Vagina (tissue), 2 donors: ENCODE measurements around the gene MORC1. TPM values are rescaled to one million over a fixed set of nuclear protein-coding genes. Genes with fewer than 3 reads are reported as not detected.

Experiments used
- DNase-seq, 2 donors: peaks; one replicate each; pipeline ENCODE4 v3.0.0-alpha.2; 2017; ENCODE audit errors: extremely low spot score in 2 of 2
- H3K27ac ChIP-seq: fragments of 200-600 bp; sonication (generic); one replicate; pipeline ENCODE4 v1.5.1; 2019
- H3K27me3 ChIP-seq: fragments of 200-600 bp; sonication (generic); one replicate; pipeline ENCODE4 v1.5.1; 2019
- H3K36me3 ChIP-seq, 2 donors: fragments of 200-600 bp; sonication (generic); one replicate each; pipeline ENCODE4 v1.5.1; 2017 to 2019
- H3K4me1 ChIP-seq: fragments of 200-600 bp; sonication (generic); one replicate; pipeline ENCODE4 v1.5.1; 2019
- H3K4me3 ChIP-seq, 2 donors: fragments of 200-600 bp; sonication (generic); 1 replicate in 1 of 2; 2 replicates in 1 of 2; pipeline ENCODE4 v1.5.1; 2016 to 2019
- H3K9me3 ChIP-seq: fragments of 200-600 bp; sonication (generic); one replicate; pipeline ENCODE4 v1.5.1; 2019
- POLR2A ChIP-seq, 2 donors: fragments of 450-650 bp; IDR thresholded peaks; one replicate each; pipeline ENCODE4 v1.6.1; 2017; ENCODE audit warnings: antibody characterized with exemption in 2 of 2, mild to moderate bottlenecking in 2 of 2, moderate library complexity in 2 of 2
- POLR2AphosphoS5 ChIP-seq, 2 donors: sonication (generic); formaldehyde crosslinking; IDR thresholded peaks; one replicate each; pipeline ENCODE4 v1.9.0; 2017; ENCODE audit warnings: antibody characterized with exemption in 2 of 2, mild to moderate bottlenecking in 2 of 2, low read depth in 1 of 2; ENCODE audit not compliant: insufficient read depth in 1 of 2
- intact Hi-C: fragments of 100-400 bp; cut with DNase I; formaldehyde crosslinking; loops from one replicate; pipeline ENCODE4 v1.15.1; 2023
- total RNA-seq: library from RNA; depleted of rRNA; stranded (reverse); fragments of >200 nt; gene quantifications from one replicate; pipeline ENCODE4 v1.2.3, GENCODE V29; 2016
- TF ChIP-seq, protein P1 (sequence below), 3 experiments: fragments of 450-650 bp in 2 of 3; fragments of 200-600 bp in 1 of 3; sonication (generic) in 1 of 3; IDR thresholded peaks; one replicate each; pipeline ENCODE4 v1.5.1; 2017 to 2019; ENCODE audit warnings: antibody characterized with exemption in 3 of 3, mild to moderate bottlenecking in 2 of 3, moderate library complexity in 2 of 3

The MORC1 gene
- total RNA-seq, 1 donor from 2014 or later = not detected

GRCh38 chr3:109073116-109073515 lies 44.8 kb downstream of the MORC1 start:
- Histone ChIP-seq H3K4me3 (no peak overlapping the region), H3K27ac (no peak overlapping the region), H3K36me3 (no peaks in the 10 kb centered on the region), H3K27me3 (no peaks in the 10 kb centered on the region), H3K4me1 (no peaks in the 10 kb centered on the region), H3K9me3 (no peaks in the 10 kb centered on the region)
- TF ChIP-seq, protein P1, sequence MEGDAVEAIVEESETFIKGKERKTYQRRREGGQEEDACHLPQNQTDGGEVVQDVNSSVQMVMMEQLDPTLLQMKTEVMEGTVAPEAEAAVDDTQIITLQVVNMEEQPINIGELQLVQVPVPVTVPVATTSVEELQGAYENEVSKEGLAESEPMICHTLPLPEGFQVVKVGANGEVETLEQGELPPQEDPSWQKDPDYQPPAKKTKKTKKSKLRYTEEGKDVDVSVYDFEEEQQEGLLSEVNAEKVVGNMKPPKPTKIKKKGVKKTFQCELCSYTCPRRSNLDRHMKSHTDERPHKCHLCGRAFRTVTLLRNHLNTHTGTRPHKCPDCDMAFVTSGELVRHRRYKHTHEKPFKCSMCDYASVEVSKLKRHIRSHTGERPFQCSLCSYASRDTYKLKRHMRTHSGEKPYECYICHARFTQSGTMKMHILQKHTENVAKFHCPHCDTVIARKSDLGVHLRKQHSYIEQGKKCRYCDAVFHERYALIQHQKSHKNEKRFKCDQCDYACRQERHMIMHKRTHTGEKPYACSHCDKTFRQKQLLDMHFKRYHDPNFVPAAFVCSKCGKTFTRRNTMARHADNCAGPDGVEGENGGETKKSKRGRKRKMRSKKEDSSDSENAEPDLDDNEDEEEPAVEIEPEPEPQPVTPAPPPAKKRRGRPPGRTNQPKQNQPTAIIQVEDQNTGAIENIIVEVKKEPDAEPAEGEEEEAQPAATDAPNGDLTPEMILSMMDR (IDR thresholded peaks at IDR 0.05) = no peak
- no peak for TF ChIP-seq POLR2A (IDR thresholded peaks at IDR 0.05)
- no peak for TF ChIP-seq POLR2AphosphoS5 (IDR thresholded peaks at IDR 0.05; ENCODE audit: insufficient read depth in 1 of 2, low read depth in 1 of 2)
- intact Hi-C loops = no loop called here
- DNase-seq = no peak

- no peak for TF ChIP-seq POLR2A (IDR thresholded peaks at IDR 0.05)
- no peak for TF ChIP-seq POLR2AphosphoS5 (IDR thresholded peaks at IDR 0.05; ENCODE audit: insufficient read depth in 1 of 2, low read depth in 1 of 2)
- TF ChIP-seq, protein P1 (IDR thresholded peaks at IDR 0.05) = no peak
- Histone ChIP-seq H3K9me3 (no peaks in the 10 kb centered on the region), H3K27ac (no peak overlapping the region), H3K27me3 (no peaks in the 10 kb centered on the region), H3K36me3 (no peaks in the 10 kb centered on the region), H3K4me3 (no peak overlapping the region), H3K4me1 (no peaks in the 10 kb centered on the region)
- intact Hi-C loops = no loop called here
- DNase-seq = no peak
Measured at GRCh38 chr3:109072194-109072593, 45.7 kb downstream of the MORC1 start.

- Histone ChIP-seq H3K4me1 (no peaks in the 10 kb centered on the region), H3K4me3 (no peak overlapping the region), H3K36me3 (no peaks in the 10 kb centered on the region), H3K9me3 (no peaks in the 10 kb centered on the region), H3K27ac (no peak overlapping the region), H3K27me3 (no peaks in the 10 kb centered on the region)
- DNase-seq = no peak
- intact Hi-C loops = no loop called here
- TF ChIP-seq POLR2A (IDR thresholded peaks at IDR 0.05) = no peak
- TF ChIP-seq, protein P1 (IDR thresholded peaks at IDR 0.05) = no peak
- no peak for TF ChIP-seq POLR2AphosphoS5 (IDR thresholded peaks at IDR 0.05; ENCODE audit: insufficient read depth in 1 of 2, low read depth in 1 of 2)
Measured at GRCh38 chr3:109071350-109072142, 46.4 kb downstream of the MORC1 start.

DNA sequence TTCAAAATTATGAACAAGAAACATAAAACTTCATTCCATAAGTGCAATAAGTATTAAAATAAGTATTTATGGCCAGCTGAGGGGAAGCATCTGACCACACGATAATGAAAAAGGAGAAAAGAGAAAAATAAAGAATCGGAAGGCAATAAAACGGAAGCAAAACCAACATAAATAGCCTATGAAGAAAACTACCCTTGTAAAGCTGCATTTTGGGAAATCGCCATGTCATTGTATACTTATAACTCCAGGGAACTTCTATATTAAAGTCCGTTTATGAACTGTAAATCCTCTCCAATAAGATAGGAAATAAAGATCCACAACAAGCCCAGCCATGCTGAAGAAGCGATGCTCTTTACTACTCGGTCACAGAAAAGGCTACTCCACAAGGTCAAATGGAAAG lies 47.7 kb downstream of the MORC1 start:
- no peaks in the 10 kb centered on the region for H3K9me3 ChIP-seq
- H3K27me3 ChIP-seq = no peaks in the 10 kb centered on the region
- no peak for DNase-seq
- intact Hi-C loops = no loop called here
- H3K4me1 ChIP-seq = no peaks in the 10 kb centered on the region
- H3K4me3 ChIP-seq = no peak overlapping the region
- TF ChIP-seq POLR2A (IDR thresholded peaks at IDR 0.05) = no peak
- TF ChIP-seq, protein P1 (IDR thresholded peaks at IDR 0.05) = no peak
- no peak for TF ChIP-seq POLR2AphosphoS5 (IDR thresholded peaks at IDR 0.05; ENCODE audit: insufficient read depth in 1 of 2, low read depth in 1 of 2)
- no peaks in the 10 kb centered on the region for H3K36me3 ChIP-seq
- H3K27ac ChIP-seq = no peak overlapping the region

DNA sequence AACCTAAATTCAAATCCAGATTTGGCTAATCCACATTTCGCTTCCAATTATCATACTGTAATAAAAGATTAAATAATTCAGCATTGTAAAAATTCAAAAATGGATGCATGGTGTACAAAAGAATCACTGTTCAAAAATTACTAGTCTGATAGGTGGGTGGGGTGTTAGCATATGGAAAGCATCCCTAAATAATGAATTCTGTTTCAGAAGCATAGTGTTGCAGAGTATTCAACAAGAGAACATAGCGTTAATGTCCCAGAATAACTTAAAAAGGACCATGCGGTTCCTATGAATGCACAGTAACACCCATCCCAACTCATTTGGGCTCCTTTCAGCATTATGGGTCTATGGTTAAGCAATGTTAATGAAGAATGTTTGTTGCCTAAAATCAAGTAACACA lies 51.1 kb downstream of the MORC1 start:
- intact Hi-C loops = no loop called here
- Histone ChIP-seq H3K36me3 (no peaks in the 10 kb centered on the region), H3K27me3 (no peaks in the 10 kb centered on the region), H3K9me3 (no peaks in the 10 kb centered on the region), H3K4me3 (no peak overlapping the region), H3K27ac (no peak overlapping the region), H3K4me1 (no peaks in the 10 kb centered on the region)
- TF ChIP-seq POLR2A (IDR thresholded peaks at IDR 0.05) (no peak), POLR2AphosphoS5 (IDR thresholded peaks at IDR 0.05; ENCODE audit: insufficient read depth in 1 of 2, low read depth in 1 of 2) (no peak)
- TF ChIP-seq, protein P1 (IDR thresholded peaks at IDR 0.05) = no peak
- DNase-seq = no peak
